HepG2 (cell line): ENCODE measurements around the gene FOXA1. TPM values are rescaled to one million over a fixed set of nuclear protein-coding genes. Genes with fewer than 3 reads are reported as not detected.

Experiments
- ATAC-seq: fragments of 200-7000 bp; cut with Tn5 transposase; 3 replicates; pipeline ENCODE4 v1.9.1; 2020; ENCODE audit warnings: mild to moderate bottlenecking, moderate library complexity
- BruUV-seq: library from RNA; stranded (reverse); fragments of 400-500 nt; replicated peaks from 2 replicates; lab custom pipeline; 2021; lab: Mats Ljungman, UMichigan
- CTCF ChIA-PET: fragments of 300-600 bp; formaldehyde crosslinking; extraction: SDS; loops from one replicate; lab custom pipeline; 2021; ENCODE audit warnings: low total read pairs, inconsistent platforms, low intra/inter-chr PET ratio; lab: Yijun Ruan, JAX
- POLR2A ChIA-PET: fragments of 350-600 bp; sonication (Branson Sonifier 250); formaldehyde crosslinking; loops from one replicate; lab custom pipeline; 2020; ENCODE audit warnings: antibody characterized with exemption, inconsistent platforms; lab: Yijun Ruan, JAX
- DNase-seq: peaks from one replicate; pipeline ENCODE4 v3.0.0-alpha.2; 2015; ENCODE audit warnings: low spot score
- FAIRE-seq: peaks from 3 replicates; lab custom pipeline; 2011; peaks lifted over from hg19 to GRCh38; lab: Jason Lieb, UNC
- H2AFZ ChIP-seq: one replicate; pipeline ENCODE4 v1.6.1; 2011; ENCODE audit warnings: low read length, inconsistent platforms
- H3K27ac ChIP-seq: fragments of 300-600 bp; 3 replicates; pipeline ENCODE4 v1.8.0; 2011; ENCODE audit warnings: mixed run types, mild to moderate bottlenecking, mixed read lengths, low read length, inconsistent platforms; ENCODE audit not compliant: insufficient read depth; ENCODE audit errors: extremely low read length
- H3K27me3 ChIP-seq, 2 experiments: fragments of 200-600 bp in 1 of 2; 2 replicates in 1 of 2; 3 replicates in 1 of 2; pipeline versions ENCODE4 v1.6.0 to v1.8.0; 2011; ENCODE audit warnings: low read length in 2 of 2, mild to moderate bottlenecking in 2 of 2, moderate library complexity in 2 of 2, inconsistent platforms in 1 of 2; ENCODE audit not compliant: insufficient read depth in 2 of 2, control insufficient read depth in 1 of 2
- H3K36me3 ChIP-seq, 2 experiments: fragments of 200-600 bp in 1 of 2; replicated peaks in 1 of 2; 2 replicates in 1 of 2; 3 replicates in 1 of 2; pipeline versions ENCODE4 v1.5.1 to v1.8.0; 2011; ENCODE audit warnings: low read length in 2 of 2, inconsistent platforms in 1 of 2; ENCODE audit not compliant: insufficient read depth in 2 of 2, control insufficient read depth in 1 of 2
- H3K4me1 ChIP-seq: 2 replicates; pipeline ENCODE4 v1.5.1; 2012; ENCODE audit warnings: low read length, inconsistent platforms; ENCODE audit not compliant: insufficient read depth
- H3K4me2 ChIP-seq: 2 replicates; pipeline ENCODE4 v1.6.0; 2011; ENCODE audit warnings: low read depth, low read length, inconsistent platforms
- H3K4me3 ChIP-seq, 3 experiments: fragments of 200-600 bp in 1 of 3; sonication (generic), shearing (Covaris generic) in 1 of 3; replicated peaks in 1 of 3; 2 replicates each; pipeline ENCODE4 v1.5.1; 2011 to 2016; ENCODE audit warnings: low read length in 3 of 3, inconsistent platforms in 2 of 3, low read depth in 2 of 3, mild to moderate bottlenecking in 2 of 3, control low read depth in 1 of 3, mixed read lengths in 1 of 3; ENCODE audit not compliant: insufficient read depth in 1 of 3
- H3K79me2 ChIP-seq: one replicate; pipeline ENCODE4 v1.6.1; 2011; ENCODE audit warnings: low read length, inconsistent platforms; ENCODE audit not compliant: insufficient read depth
- H3K9ac ChIP-seq: 2 replicates; pipeline ENCODE4 v1.6.0; 2011; ENCODE audit warnings: mild to moderate bottlenecking, low read depth, low read length, inconsistent platforms; ENCODE audit not compliant: insufficient read depth
- H3K9me3 ChIP-seq: 2 replicates; pipeline ENCODE4 v1.5.1; 2012; ENCODE audit warnings: mild to moderate bottlenecking, low read length
- H4K20me1 ChIP-seq: 2 replicates; pipeline ENCODE4 v1.6.0; 2011; ENCODE audit warnings: inconsistent platforms, mild to moderate bottlenecking, low read length, moderate library complexity; ENCODE audit not compliant: insufficient read depth
- ADNP ChIP-seq: sonication (generic); formaldehyde crosslinking; IDR thresholded peaks from 2 replicates; pipeline ENCODE4 v1.4.0; 2020; ENCODE audit warnings: missing genetic modification reagents
- CENPT ChIP-seq: sonication (generic); formaldehyde crosslinking; IDR thresholded peaks from 2 replicates; pipeline ENCODE4 v1.8.0; 2022; ENCODE audit warnings: low read depth, mild to moderate bottlenecking, moderate library complexity, missing genetic modification reagents
- CREM ChIP-seq, 2 experiments: sonication (generic) in 1 of 2; formaldehyde crosslinking in 1 of 2; IDR thresholded peaks; 2 replicates each; pipeline versions ENCODE4 v1.4.0 to v1.6.1; 2016 to 2020; ENCODE audit warnings: antibody characterized with exemption in 1 of 2, mild to moderate bottlenecking in 1 of 2, missing genetic modification reagents in 1 of 2
- EED ChIP-seq: sonication (generic); formaldehyde crosslinking; IDR thresholded peaks from 2 replicates; pipeline ENCODE4 v1.5.0; 2020; ENCODE audit warnings: mild to moderate bottlenecking, missing genetic modification reagents
- HDAC2 ChIP-seq: sonication (generic); formaldehyde crosslinking; IDR thresholded peaks from 2 replicates; pipeline ENCODE4 v1.4.0; 2020; ENCODE audit warnings: missing genetic modification reagents
- HNRNPLL ChIP-seq: fragments of 200-400 bp; formaldehyde crosslinking; IDR thresholded peaks from 2 replicates; pipeline ENCODE4 v1.6.1; 2017; ENCODE audit warnings: mild to moderate bottlenecking, low read depth, low read length; ENCODE audit not compliant: poor library complexity, severe bottlenecking
- ISL2 ChIP-seq: sonication (generic); formaldehyde crosslinking; IDR thresholded peaks from 2 replicates; pipeline ENCODE4 v1.5.0; 2020; ENCODE audit warnings: missing genetic modification reagents
- MED8 ChIP-seq: sonication (generic); formaldehyde crosslinking; IDR thresholded peaks from 2 replicates; pipeline ENCODE4 v1.8.1; 2023; ENCODE audit warnings: mild to moderate bottlenecking, missing genetic modification reagents; ENCODE audit not compliant: insufficient replicate concordance
- MZF1 ChIP-seq: sonication (generic); formaldehyde crosslinking; IDR thresholded peaks from 2 replicates; pipeline ENCODE4 v1.8.1; 2023; ENCODE audit warnings: mild to moderate bottlenecking, missing genetic modification reagents, borderline replicate concordance
- NR3C1 ChIP-seq: sonication (generic); formaldehyde crosslinking; IDR thresholded peaks from 2 replicates; pipeline ENCODE4 v1.4.0; 2020; ENCODE audit warnings: missing genetic modification reagents
- PHF21A ChIP-seq: sonication (generic); formaldehyde crosslinking; IDR thresholded peaks from 2 replicates; pipeline ENCODE4 v1.5.0; 2020; ENCODE audit warnings: mild to moderate bottlenecking, missing genetic modification reagents
- RXRB ChIP-seq: IDR thresholded peaks from 2 replicates; pipeline ENCODE4 v1.6.1; 2016; ENCODE audit warnings: borderline replicate concordance, missing genetic modification reagents, missing compliant biosample characterization
- SRSF9 ChIP-seq: fragments of 200-400 bp; formaldehyde crosslinking; IDR thresholded peaks from 2 replicates; pipeline ENCODE4 v1.6.1; 2018; ENCODE audit warnings: borderline replicate concordance, mild to moderate bottlenecking, low read depth, low read length; ENCODE audit not compliant: insufficient read depth, poor library complexity, severe bottlenecking
- TCF7 ChIP-seq: sonication (generic); IDR thresholded peaks from 2 replicates; pipeline ENCODE4 v1.6.1; 2016; ENCODE audit warnings: antibody characterized with exemption, low read depth
- ZC3H13 ChIP-seq: sonication (generic); formaldehyde crosslinking; IDR thresholded peaks from 2 replicates; pipeline ENCODE4 v1.8.1; 2023; ENCODE audit warnings: mild to moderate bottlenecking, missing genetic modification reagents, moderate library complexity
- ZFP41 ChIP-seq: sonication (generic); formaldehyde crosslinking; IDR thresholded peaks from 2 replicates; pipeline ENCODE4 v1.4.0; 2020; ENCODE audit warnings: mild to moderate bottlenecking, missing genetic modification reagents, borderline replicate concordance
- ZNF484 ChIP-seq: sonication (generic); formaldehyde crosslinking; IDR thresholded peaks from 2 replicates; pipeline ENCODE4 v1.5.1; 2020; ENCODE audit warnings: mild to moderate bottlenecking, low read depth, missing genetic modification reagents, borderline replicate concordance
- ZNF7 ChIP-seq: IDR thresholded peaks from 2 replicates; pipeline ENCODE4 v1.6.1; 2016; ENCODE audit warnings: missing biosample characterization, missing genetic modification reagents
- WGBS: methylation state at CpG from one replicate; pipeline ENCODE4 v1.1.6; 2017; ENCODE audit warnings: low lambda C conversion rate; 5-methylcytosine and 5-hydroxymethylcytosine counted together
- in situ Hi-C: cut with HindIII; loops from 2 replicates; pipeline ENCODE4 v1.10.0; 2017; ENCODE audit warnings: low pct_unique_long_range_greater_than_20kb; ENCODE audit not compliant: extremely low pct_ligation_motif_present
- intact Hi-C: fragments of 100-400 bp; cut with micrococcal nuclease; formaldehyde crosslinking; loops from one replicate; pipeline ENCODE4 v1.10.0; 2022; ENCODE audit not compliant: unreplicated experiment
- polyA plus RNA-seq, 8 experiments: library from polyadenylated mRNA; depleted of rRNA in 3 of 8; stranded (reverse) in 7 of 8; unstranded in 1 of 8; fragments of >200 nt; fragmentation: Illumina TruSeq in 4 of 8; extraction: Trizol in 4 of 8; gene quantifications; 2 replicates each; pipeline versions ENCODE4 v1.2.1 to v1.2.3, GENCODE V29; 2011 to 2016; ENCODE audit warnings: low read depth in 4 of 8, missing spikeins in 1 of 8, mixed read lengths in 1 of 8; ENCODE audit not compliant: insufficient read depth in 1 of 8
- total RNA-seq, 5 experiments: library from RNA; depleted of rRNA; stranded (reverse); fragments of >200 nt; fragmentation: Illumina TruSeq; extraction: Trizol; gene quantifications; 2 replicates each; pipeline ENCODE4 v1.2.3, GENCODE V29; 2016; ENCODE audit warnings: low read depth in 1 of 5
- TF ChIP-seq, protein P1 (sequence below): sonication (generic); formaldehyde crosslinking; IDR thresholded peaks from 2 replicates; pipeline ENCODE4 v1.8.1; 2023; ENCODE audit warnings: mild to moderate bottlenecking, missing genetic modification reagents
- TF ChIP-seq, protein P2 (sequence below): IDR thresholded peaks from 2 replicates; pipeline ENCODE4 v1.6.1; 2012; ENCODE audit warnings: inconsistent platforms

FOXA1 gene
- total and polyA plus RNA-seq, 2 of the 13 experiments (the other 11 are each of a cell fraction or from before 2014, with no cell fraction given), result 43.4 to 58.6 TPM

DNA sequence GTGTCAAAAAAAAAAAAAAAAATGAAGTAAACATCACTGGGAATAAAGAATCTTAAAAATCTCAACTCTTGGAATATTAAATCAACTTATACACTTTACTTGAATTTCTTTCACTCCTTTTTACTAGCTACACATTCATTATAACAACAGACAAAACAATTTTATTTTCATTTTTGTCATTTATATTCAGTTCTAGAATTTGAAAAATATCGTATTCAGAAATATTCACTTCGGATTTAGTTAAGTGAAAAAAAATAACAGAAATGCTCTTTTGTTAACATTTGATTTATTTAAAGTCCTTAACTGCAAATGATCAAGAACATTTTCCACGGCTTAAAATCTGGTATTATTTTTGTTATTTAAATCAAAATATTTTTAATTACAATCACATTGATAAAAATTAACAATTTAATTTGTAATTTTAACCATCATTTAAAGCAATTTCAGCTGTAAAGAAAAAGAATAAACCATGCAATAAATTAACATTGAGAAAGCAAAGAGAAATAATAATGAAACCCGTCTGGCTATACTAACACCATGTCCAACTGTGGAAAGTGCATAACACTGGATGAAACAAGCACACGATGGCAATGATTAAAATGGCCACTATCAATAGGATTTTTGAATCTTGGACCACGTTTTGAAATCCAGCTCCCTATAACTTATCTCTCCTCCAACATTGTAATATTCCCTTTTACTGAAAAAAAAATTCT lies 5.2 kb downstream of the FOXA1 start (continued):
- TF ChIP-seq MZF1 (CRISPR knock-in tag) (no peak), ZNF7 (CRISPR knock-in tag) (no peak)

DNA sequence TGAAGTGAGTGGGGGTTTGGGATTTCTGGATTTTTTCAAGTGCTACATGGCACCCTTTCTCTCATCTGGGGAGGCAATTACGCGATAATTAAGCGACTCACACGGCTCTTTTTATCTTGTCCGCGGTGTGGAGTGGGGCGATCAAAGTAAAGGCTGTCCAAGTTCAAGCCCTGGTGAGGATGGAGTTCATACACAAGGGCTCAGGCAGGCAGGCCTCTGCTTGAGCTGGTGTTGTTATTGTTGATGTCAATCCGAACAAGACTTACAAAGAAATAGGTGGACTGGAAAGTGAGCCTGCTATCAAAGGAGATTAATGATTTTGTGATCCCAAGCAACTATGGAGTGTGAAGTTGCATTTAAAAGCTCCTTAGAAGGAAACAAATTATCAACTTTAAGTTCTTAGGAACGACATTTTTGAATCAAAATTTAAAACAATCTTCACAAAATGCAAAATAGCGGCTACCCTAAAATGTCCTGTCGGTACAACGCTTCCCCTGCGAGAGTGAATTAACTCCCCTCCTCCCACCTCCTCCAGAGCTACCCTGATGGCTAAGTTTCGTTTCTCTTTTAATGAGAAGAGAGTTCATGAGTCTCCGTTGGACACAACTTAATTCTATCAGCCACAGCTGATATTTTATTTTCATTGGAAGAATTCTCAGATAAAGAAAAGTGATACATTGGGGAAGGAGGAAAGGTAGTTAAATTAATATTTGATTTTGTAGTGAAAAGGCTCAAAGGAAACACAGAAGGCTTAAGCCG lies 5.9 kb downstream of the FOXA1 start:
- DNase-seq, result peak; percentile 64
- Histone ChIP-seq H3K4me1 (peaks cover 61% of the 10 kb centered on the region), H3K4me3 (peak overlapping the region; percentile 64 to 91 (median 72)), H3K9me3 (no peaks in the 10 kb centered on the region), H3K4me2 (peak overlapping the region; percentile 84), H3K27ac (peak overlapping the region; percentile 89), H3K36me3 (peaks cover 9 to 14% of the 10 kb centered on the region in 2 experiments), H4K20me1 (no peaks in the 10 kb centered on the region), H2AFZ (peak overlapping the region; percentile 31), H3K27me3 (no peaks in the 10 kb centered on the region; a peak in 1 of 5 replicates), H3K9ac (peak overlapping the region; percentile 88), H3K79me2 (peaks cover 56% of the 10 kb centered on the region)
- intact Hi-C loops (loop anchor here (5.0 kb wide), 1 partner anchor 247 kb away; no protein-coding TSS in a partner anchor), in situ Hi-C loops (no loop called here)
- ATAC-seq, result peak; percentile 62
- BruUV-seq, result no TSS peak
- CTCF ChIA-PET, result interaction anchor here (1.3 kb wide), 1 partner anchor 342 kb away, joined by 3 read pairs; no protein-coding TSS in a partner anchor
- WGBS, result 11% methylated on average over 16 of the region's 16 CpGs
- FAIRE-seq, result no peak
- POLR2A ChIA-PET, result interaction anchor here (0.6 to 4.2 kb wide), 25 partner anchors 11 to 1519 kb away, joined by 3 to 35 read pairs (median 4); partner anchors contain the start of gene MIPOL1
- no peak for TF ChIP-seq MED8 (CRISPR knock-in tag)
- TF ChIP-seq ZC3H13 (CRISPR knock-in tag), result no peak
- TF ChIP-seq EED (CRISPR knock-in tag), result no peak
- TF ChIP-seq PHF21A (CRISPR knock-in tag), result no peak
- TF ChIP-seq ISL2 (CRISPR knock-in tag), result no peak; the same call in 1 of the 2 replicates
- TF ChIP-seq, protein P1, sequence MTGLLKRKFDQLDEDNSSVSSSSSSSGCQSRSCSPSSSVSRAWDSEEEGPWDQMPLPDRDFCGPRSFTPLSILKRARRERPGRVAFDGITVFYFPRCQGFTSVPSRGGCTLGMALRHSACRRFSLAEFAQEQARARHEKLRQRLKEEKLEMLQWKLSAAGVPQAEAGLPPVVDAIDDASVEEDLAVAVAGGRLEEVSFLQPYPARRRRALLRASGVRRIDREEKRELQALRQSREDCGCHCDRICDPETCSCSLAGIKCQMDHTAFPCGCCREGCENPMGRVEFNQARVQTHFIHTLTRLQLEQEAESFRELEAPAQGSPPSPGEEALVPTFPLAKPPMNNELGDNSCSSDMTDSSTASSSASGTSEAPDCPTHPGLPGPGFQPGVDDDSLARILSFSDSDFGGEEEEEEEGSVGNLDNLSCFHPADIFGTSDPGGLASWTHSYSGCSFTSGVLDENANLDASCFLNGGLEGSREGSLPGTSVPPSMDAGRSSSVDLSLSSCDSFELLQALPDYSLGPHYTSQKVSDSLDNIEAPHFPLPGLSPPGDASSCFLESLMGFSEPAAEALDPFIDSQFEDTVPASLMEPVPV (CRISPR knock-in tag), result no peak
- no peak for TF ChIP-seq ZFP41 (CRISPR knock-in tag)
- no peak for TF ChIP-seq NR3C1 (CRISPR knock-in tag)
- TF ChIP-seq HDAC2 (CRISPR knock-in tag), result peak; percentile 41; the same call in 1 of the 2 replicates
- TF ChIP-seq SRSF9, result no peak
- TF ChIP-seq, protein P2, sequence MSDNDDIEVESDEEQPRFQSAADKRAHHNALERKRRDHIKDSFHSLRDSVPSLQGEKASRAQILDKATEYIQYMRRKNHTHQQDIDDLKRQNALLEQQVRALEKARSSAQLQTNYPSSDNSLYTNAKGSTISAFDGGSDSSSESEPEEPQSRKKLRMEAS, result no peak
- no peak for TF ChIP-seq CENPT (CRISPR knock-in tag)
- TF ChIP-seq ZNF484, result no peak
- TF ChIP-seq CREM (IDR thresholded peaks at IDR 0.05), result peak; percentile 53; the same call in 1 of the 2 replicates
- no peak for TF ChIP-seq CREM (CRISPR knock-in tag; IDR thresholded peaks at IDR 0.05)
- TF ChIP-seq ADNP, result no peak
- TF ChIP-seq HNRNPLL, result no peak
- TF ChIP-seq RXRB (CRISPR knock-in tag), result no peak
- peak; percentile 82 for TF ChIP-seq TCF7
